B cell (primary cell): ENCODE measurements around the gene GPR149. TPM values are rescaled to one million over a fixed set of nuclear protein-coding genes. Genes with fewer than 3 reads are reported as not detected.

ENCODE experiments used
- ATAC-seq: fragments of 200-7000 bp; cut with Tn5 transposase; one replicate; pipeline ENCODE4 v1.10.0; 2021; ENCODE audit warnings: low read depth, mild to moderate bottlenecking, moderate number of reproducible peaks, moderate library complexity
- CTCF ChIA-PET: fragments of 350-600 bp; sonication (Branson Sonifier 250); formaldehyde crosslinking; loops from one replicate; lab custom pipeline; 2021; ENCODE audit warnings: antibody characterized with exemption, inconsistent platforms; lab: Charles Lee
- POLR2A ChIA-PET: fragments of 350-600 bp; sonication (Branson Sonifier 250); formaldehyde crosslinking; loops from one replicate; lab custom pipeline; 2021; ENCODE audit warnings: antibody characterized with exemption; lab: Charles Lee
- DNase-seq: peaks from one replicate; pipeline ENCODE4 v3.0.0; 2013
- H2AFZ ChIP-seq: 2 replicates; pipeline ENCODE4 v1.6.1; 2012; ENCODE audit warnings: mild to moderate bottlenecking, low read depth, low read length; ENCODE audit not compliant: insufficient read depth, poor library complexity, severe bottlenecking
- H3K27ac ChIP-seq, 2 donors: 1 replicate in 1 of 2; 2 replicates in 1 of 2; pipeline ENCODE4 v1.5.1; 2012 to 2013; ENCODE audit warnings: low read length in 2 of 2, mild to moderate bottlenecking in 2 of 2, moderate library complexity in 1 of 2
- H3K27me3 ChIP-seq, 4 experiments: fragments of 200-600 bp in 1 of 4; sonication (generic) in 1 of 4; replicated peaks in 1 of 4; 1 replicate in 2 of 4; 2 replicates in 2 of 4; pipeline versions ENCODE4 v1.6.1 to v1.7.0; 2013 to 2016; ENCODE audit warnings: low read length in 3 of 4, mild to moderate bottlenecking in 2 of 4, mixed read lengths in 1 of 4, moderate library complexity in 1 of 4; ENCODE audit not compliant: insufficient read depth in 4 of 4, control insufficient read depth in 3 of 4; ENCODE audit errors: control extremely low read depth in 1 of 4
- H3K36me3 ChIP-seq, 2 experiments: replicated peaks in 1 of 2; 1 replicate in 1 of 2; 2 replicates in 1 of 2; pipeline versions ENCODE4 v1.6.1 to v1.7.1; 2013; ENCODE audit warnings: low read length in 1 of 2; ENCODE audit not compliant: insufficient read depth in 2 of 2, control insufficient read depth in 1 of 2; ENCODE audit errors: control extremely low read depth in 1 of 2, extremely low read depth in 1 of 2
- H3K4me1 ChIP-seq, 2 donors: fragments of 200-600 bp in 1 of 2; sonication (generic) in 1 of 2; 1 replicate in 1 of 2; 2 replicates in 1 of 2; pipeline versions ENCODE4 v1.5.1 to v1.6.1; 2013 to 2017; ENCODE audit warnings: low read length in 2 of 2; ENCODE audit not compliant: control insufficient read depth in 2 of 2, insufficient read depth in 2 of 2
- H3K4me2 ChIP-seq: replicated peaks from 2 replicates; pipeline ENCODE3; 2012; ENCODE audit warnings: mild to moderate bottlenecking, low read depth, low read length; ENCODE audit not compliant: poor library complexity, severe bottlenecking
- H3K4me3 ChIP-seq, 5 experiments: fragments of 200-600 bp in 1 of 5; sonication (generic) in 1 of 5; 1 replicate in 3 of 5; 2 replicates in 2 of 5; pipeline versions ENCODE4 v1.5.1 to v1.7.0; 2011 to 2016; ENCODE audit warnings: low read length in 4 of 5, mild to moderate bottlenecking in 4 of 5, low read depth in 2 of 5, control low read depth in 1 of 5, moderate library complexity in 1 of 5; ENCODE audit not compliant: insufficient read depth in 1 of 5; ENCODE audit errors: control extremely low read depth in 1 of 5, extremely low read depth in 1 of 5
- H3K79me2 ChIP-seq: fragments of 200-600 bp; sonication (generic); one replicate; pipeline ENCODE4 v1.6.0; 2016; ENCODE audit warnings: low read length; ENCODE audit not compliant: control insufficient read depth, insufficient read depth
- H3K9ac ChIP-seq: fragments of 200-600 bp; sonication (generic); 2 replicates; pipeline ENCODE4 v1.6.1; 2017; ENCODE audit warnings: mild to moderate bottlenecking, low read length, moderate library complexity
- H3K9me3 ChIP-seq, 3 donors: one replicate each; pipeline versions ENCODE4 v1.6.1 to v1.7.1; 2013; ENCODE audit warnings: low read length in 2 of 3; ENCODE audit not compliant: control insufficient read depth in 2 of 3, insufficient read depth in 1 of 3; ENCODE audit errors: control extremely low read depth in 1 of 3
- H4K20me1 ChIP-seq: 2 replicates; pipeline ENCODE4 v1.6.0; 2012; ENCODE audit warnings: mild to moderate bottlenecking, low read length; ENCODE audit not compliant: insufficient read depth, control insufficient read depth, poor library complexity, severe bottlenecking
- H3K27ac Mint-ChIP-seq: one replicate; pipeline ENCODE4 v1.8.0; 2021; ENCODE audit warnings: mixed read lengths
- H3K27me3 Mint-ChIP-seq: one replicate; pipeline ENCODE4 v1.8.0; 2021; ENCODE audit warnings: mixed read lengths
- H3K4me1 Mint-ChIP-seq: one replicate; pipeline ENCODE4 v1.8.0; 2021; ENCODE audit warnings: mixed read lengths
- H3K4me3 Mint-ChIP-seq: one replicate; pipeline ENCODE4 v1.8.0; 2021; ENCODE audit warnings: mixed read lengths
- H3K9me3 Mint-ChIP-seq: one replicate; pipeline ENCODE4 v1.8.0; 2022; ENCODE audit warnings: mixed read lengths; ENCODE audit not compliant: insufficient read depth
- EZH2 ChIP-seq: IDR thresholded peaks from 2 replicates; pipeline ENCODE4 v1.6.1; 2012; ENCODE audit warnings: borderline replicate concordance, low read depth, mild to moderate bottlenecking, moderate library complexity, low read length; ENCODE audit not compliant: insufficient read depth, poor library complexity, severe bottlenecking
- WGBS: methylation state at CpG from one replicate; pipeline ENCODE4 v1.1.5; 2013; ENCODE audit warnings: missing lambda C conversion rate; ENCODE audit not compliant: insufficient coverage; 5-methylcytosine and 5-hydroxymethylcytosine counted together
- intact Hi-C: fragments of 100-400 bp; cut with micrococcal nuclease; formaldehyde crosslinking; loops from one replicate; pipeline ENCODE4 v1.10.0; 2022
- polyA plus RNA-seq: library from polyadenylated mRNA; depleted of rRNA; stranded (reverse); fragments of >200 nt; gene quantifications from 2 replicates; pipeline ENCODE4 v1.2.3, GENCODE V29; 2012
- total RNA-seq, 2 donors: library from RNA; stranded (reverse); fragments of 120-200 nt in 1 of 2; gene quantifications; 1 replicate in 1 of 2; 2 replicates in 1 of 2; pipeline versions ENCODE4 v1.2.3 to v1.2.4, GENCODE V29; 2013 to 2022
- TF ChIP-seq, protein P1 (sequence below): fragments of 200-600 bp; IDR thresholded peaks from one replicate; pipeline ENCODE4 v1.8.0; 2022; ENCODE audit warnings: antibody characterized with exemption, mild to moderate bottlenecking

Gene GPR149
- total and polyA plus RNA-seq, 2 donors (not counting 1 experiment from before 2014, with no cell fraction given), result not detected

DNA sequence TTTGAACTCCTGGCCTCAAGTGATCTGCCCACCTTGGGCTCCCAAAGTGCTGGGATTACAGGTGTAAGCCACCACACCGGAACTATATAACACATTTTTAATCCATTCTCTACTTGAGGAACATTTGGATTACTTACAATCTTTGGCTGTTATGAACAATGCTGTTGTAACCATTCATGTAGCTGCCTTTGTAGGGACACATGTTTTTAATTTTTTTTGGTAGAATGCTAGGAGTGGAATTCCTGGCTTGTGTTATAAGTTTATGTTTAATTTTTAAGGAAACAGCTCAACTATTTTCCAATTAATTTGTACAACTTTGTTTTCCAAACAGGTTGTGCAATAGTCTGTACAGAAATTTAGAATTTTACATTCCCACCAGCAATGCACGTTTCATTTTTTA, 51.7 kb downstream of the GPR149 start:
- H3K4me1 Mint-ChIP-seq, result no peaks in the 10 kb centered on the region
- Histone ChIP-seq H3K4me2 (no peak overlapping the region), H2AFZ (no peak overlapping the region), H3K9ac (no peak overlapping the region), H3K9me3 (no peaks in the 10 kb centered on the region), H3K27ac (no peak overlapping the region), H3K4me1 (no peaks in the 10 kb centered on the region), H3K36me3 (no peaks in the 10 kb centered on the region), H3K4me3 (no peak overlapping the region), H3K79me2 (no peaks in the 10 kb centered on the region), H4K20me1 (no peaks in the 10 kb centered on the region), H3K27me3 (no peaks in the 10 kb centered on the region)
- no peak overlapping the region for H3K4me3 Mint-ChIP-seq
- H3K9me3 Mint-ChIP-seq, result no peaks in the 10 kb centered on the region
- TF ChIP-seq, protein P1, sequence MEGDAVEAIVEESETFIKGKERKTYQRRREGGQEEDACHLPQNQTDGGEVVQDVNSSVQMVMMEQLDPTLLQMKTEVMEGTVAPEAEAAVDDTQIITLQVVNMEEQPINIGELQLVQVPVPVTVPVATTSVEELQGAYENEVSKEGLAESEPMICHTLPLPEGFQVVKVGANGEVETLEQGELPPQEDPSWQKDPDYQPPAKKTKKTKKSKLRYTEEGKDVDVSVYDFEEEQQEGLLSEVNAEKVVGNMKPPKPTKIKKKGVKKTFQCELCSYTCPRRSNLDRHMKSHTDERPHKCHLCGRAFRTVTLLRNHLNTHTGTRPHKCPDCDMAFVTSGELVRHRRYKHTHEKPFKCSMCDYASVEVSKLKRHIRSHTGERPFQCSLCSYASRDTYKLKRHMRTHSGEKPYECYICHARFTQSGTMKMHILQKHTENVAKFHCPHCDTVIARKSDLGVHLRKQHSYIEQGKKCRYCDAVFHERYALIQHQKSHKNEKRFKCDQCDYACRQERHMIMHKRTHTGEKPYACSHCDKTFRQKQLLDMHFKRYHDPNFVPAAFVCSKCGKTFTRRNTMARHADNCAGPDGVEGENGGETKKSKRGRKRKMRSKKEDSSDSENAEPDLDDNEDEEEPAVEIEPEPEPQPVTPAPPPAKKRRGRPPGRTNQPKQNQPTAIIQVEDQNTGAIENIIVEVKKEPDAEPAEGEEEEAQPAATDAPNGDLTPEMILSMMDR, result no peak
- no peak for TF ChIP-seq EZH2
- no CpG with 5 or more reads among the region's 2 CpGs for WGBS
- H3K27me3 Mint-ChIP-seq, result peaks cover 3% of the 10 kb centered on the region
- intact Hi-C loops, result no loop called here
- ChIA-PET CTCF (no interaction called here), POLR2A (no interaction called here)
- H3K27ac Mint-ChIP-seq, result no peak overlapping the region
- no peak for DNase-seq
- ATAC-seq, result no peak

DNA sequence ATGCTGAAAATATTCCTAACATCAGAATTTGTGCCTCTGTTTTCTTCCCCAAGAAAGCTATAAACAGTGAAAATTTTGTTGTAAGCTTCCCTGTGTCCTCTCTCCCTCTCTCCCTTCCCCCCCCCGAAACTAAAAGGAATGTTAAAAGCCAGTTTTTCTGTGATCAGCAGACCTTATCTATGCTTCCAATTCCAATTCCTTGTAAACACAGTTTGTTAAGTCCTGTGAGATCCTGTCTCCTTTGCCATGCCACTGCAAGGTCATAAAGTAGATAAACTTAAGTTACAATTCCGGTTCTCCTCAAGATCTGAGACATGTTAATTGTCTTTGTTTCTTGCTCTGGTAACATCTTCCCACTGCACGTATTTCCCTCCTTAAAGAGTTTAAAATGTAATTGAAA, 62.8 kb downstream of the GPR149 start:
- H4K20me1 ChIP-seq, result no peaks in the 10 kb centered on the region
- H3K27ac ChIP-seq, result no peak overlapping the region
- no peaks in the 10 kb centered on the region for H3K36me3 ChIP-seq
- no peak overlapping the region for H3K4me3 ChIP-seq
- 60% methylated on average over 1 of the region's 3 CpGs for WGBS
- ChIA-PET CTCF (no interaction called here), POLR2A (no interaction called here)
- no peaks in the 10 kb centered on the region for H3K4me1 ChIP-seq
- no peaks in the 10 kb centered on the region for H3K27me3 ChIP-seq
- H3K9ac ChIP-seq, result no peak overlapping the region
- H2AFZ ChIP-seq, result no peak overlapping the region
- intact Hi-C loops, result no loop called here
- Mint-ChIP-seq H3K27ac (no peak overlapping the region), H3K27me3 (peaks cover 4% of the 10 kb centered on the region), H3K4me3 (no peak overlapping the region), H3K9me3 (no peaks in the 10 kb centered on the region), H3K4me1 (no peaks in the 10 kb centered on the region)
- H3K4me2 ChIP-seq, result no peak overlapping the region
- TF ChIP-seq, protein P1, result no peak
- TF ChIP-seq EZH2, result no peak
- H3K79me2 ChIP-seq, result no peaks in the 10 kb centered on the region
- ATAC-seq, result no peak
- peaks cover 0 to 7% (median 0%) of the 10 kb centered on the region in 3 donors for H3K9me3 ChIP-seq
- no peak for DNase-seq
